HS-27A (cell line): Measurements from ENCODE around the gene ALPL.

ENCODE experiments used
- DNase-seq: peaks from one replicate; pipeline ENCODE4 v3.0.0-alpha.2; 2012; ENCODE audit warnings: low read depth, missing footprints

ALPL gene

GRCh38 chr1:21530368-21531016, 21.3 kb downstream of the ALPL start:
- DNase-seq: no peak

GRCh38 chr1:21531241-21531640, 22.0 kb downstream of the ALPL start:
- DNase-seq: no peak

- DNase-seq: no peak
Measured at GRCh38 chr1:21532496-21532895, 23.3 kb downstream of the ALPL start.

- no peak for DNase-seq
Measured at GRCh38 chr1:21532992-21533534, 23.8 kb downstream of the ALPL start.

GRCh38 chr1:21534146-21534545, 24.9 kb downstream of the ALPL start:
- DNase-seq: no peak

- no peak for DNase-seq
Measured at GRCh38 chr1:21534674-21535378, 25.6 kb downstream of the ALPL start.

- no peak for DNase-seq
Measured at GRCh38 chr1:21536218-21536617, 27.0 kb downstream of the ALPL start.

GRCh38 chr1:21537511-21537931, 28.3 kb downstream of the ALPL start:
- DNase-seq: no peak

GRCh38 chr1:21537932-21538630, 28.9 kb downstream of the ALPL start:
- DNase-seq: no peak

- no peak for DNase-seq
Measured at GRCh38 chr1:21539933-21540332, 30.7 kb downstream of the ALPL start.

- DNase-seq: no peak
Measured at GRCh38 chr1:21541329-21541728, 32.1 kb downstream of the ALPL start.

- DNase-seq: no peak
Measured at GRCh38 chr1:21541835-21542234, 32.6 kb downstream of the ALPL start.

GRCh38 chr1:21543598-21543997, 34.4 kb downstream of the ALPL start:
- DNase-seq: no peak

- no peak for DNase-seq
Measured at GRCh38 chr1:21544095-21544494, 34.9 kb downstream of the ALPL start.

GRCh38 chr1:21546122-21546825, 37.1 kb downstream of the ALPL start:
- no peak for DNase-seq

- DNase-seq: no peak
Measured at GRCh38 chr1:21547876-21548275, 38.7 kb downstream of the ALPL start.

- no peak for DNase-seq
Measured at GRCh38 chr1:21550097-21550496, 40.9 kb downstream of the ALPL start.

- DNase-seq: no peak
Measured at GRCh38 chr1:21550866-21551475, 41.7 kb downstream of the ALPL start.

GRCh38 chr1:21552715-21553114, 43.5 kb downstream of the ALPL start:
- DNase-seq: peak; percentile 77

- DNase-seq: peak; percentile 74
Measured at GRCh38 chr1:21553116-21553926, 44.1 kb downstream of the ALPL start.
